Loucy (cell line): Measurements from ENCODE around the gene KIAA0319L.

ENCODE experiments used
- CTCF ChIP-seq: fragments of 200-600 bp; sonication (generic); conservative IDR thresholded peaks from 2 replicates; pipeline ENCODE4 v1.5.1; 2014; ENCODE audit warnings: mild to moderate bottlenecking, antibody characterized with exemption, low read length
- EZH2phosphoT487 ChIP-seq: fragments of 200-600 bp; IDR thresholded peaks from 2 replicates; pipeline ENCODE4 v1.6.1; 2018; ENCODE audit warnings: antibody characterized with exemption, mild to moderate bottlenecking, moderate library complexity, borderline replicate concordance

GRCh38 chr1:35558374-35559316, 1.4 kb upstream of the KIAA0319L start:
- TF ChIP-seq CTCF, result no peak; the same call in 1 of the 2 replicates
- no peak for TF ChIP-seq EZH2phosphoT487
